HG02642 (cell line): ENCODE measurements around the gene SMPD3.

Source experiments
- ATAC-seq: cut with Tn5 transposase; IDR thresholded peaks from one replicate; pipeline ENCODE4 v1.9.1; 2021; ENCODE audit warnings: mild to moderate bottlenecking; ENCODE audit not compliant: unreplicated experiment, poor library complexity

Gene SMPD3

GRCh38 chr16:68387301-68387700, 61.0 kb downstream of the SMPD3 start:
- no peak for ATAC-seq

GRCh38 chr16:68386628-68387027, 61.7 kb downstream of the SMPD3 start:
- no peak for ATAC-seq

- no peak for ATAC-seq
Measured at GRCh38 chr16:68385371-68385770, 62.9 kb downstream of the SMPD3 start.

- no peak for ATAC-seq
Measured at GRCh38 chr16:68384288-68385161, 63.8 kb downstream of the SMPD3 start.

- ATAC-seq, result no peak
Measured at GRCh38 chr16:68383858-68384257, 64.5 kb downstream of the SMPD3 start.

GRCh38 chr16:68382296-68382718, 66.0 kb downstream of the SMPD3 start:
- peak; percentile 47 for ATAC-seq

- no peak for ATAC-seq
Measured at GRCh38 chr16:68381363-68381724, 67.0 kb downstream of the SMPD3 start.

GRCh38 chr16:68380676-68381362, 67.5 kb downstream of the SMPD3 start:
- ATAC-seq, result no peak

GRCh38 chr16:68380348-68380670, 68.0 kb downstream of the SMPD3 start:
- no peak for ATAC-seq

GRCh38 chr16:68379472-68380347, 68.6 kb downstream of the SMPD3 start:
- no peak for ATAC-seq

GRCh38 chr16:68378436-68379415, 69.6 kb downstream of the SMPD3 start:
- ATAC-seq, result no peak

GRCh38 chr16:68377667-68378393, 70.5 kb downstream of the SMPD3 start:
- no peak for ATAC-seq

GRCh38 chr16:68377221-68377620, 71.1 kb downstream of the SMPD3 start:
- no peak for ATAC-seq

- ATAC-seq, result no peak
Measured at GRCh38 chr16:68376590-68376989, 71.7 kb downstream of the SMPD3 start.

- no peak for ATAC-seq
Measured at GRCh38 chr16:68375801-68376536, 72.3 kb downstream of the SMPD3 start.

- no peak for ATAC-seq
Measured at GRCh38 chr16:68374961-68375660, 73.2 kb downstream of the SMPD3 start.

GRCh38 chr16:68374246-68374805, 74.0 kb downstream of the SMPD3 start:
- ATAC-seq, result no peak
